GM19395 (cell line): ENCODE data around the gene KIZ.
A peak's percentile ranks its signal among the peaks of the same experiment; 100 is the strongest.
"Not testable (repeated sequence)": the region's sequence is repeated elsewhere in the genome, so short reads cannot be mapped to it uniquely, and the experiment has no call there.

Source experiments
- ATAC-seq: cut with Tn5 transposase; IDR thresholded peaks from one replicate; pipeline ENCODE4 v1.9.1; 2021; ENCODE audit warnings: mild to moderate bottlenecking, moderate library complexity; ENCODE audit not compliant: unreplicated experiment

The KIZ gene

GRCh38 chr20:21224217-21224616 lies 98.3 kb downstream of the KIZ start:
- ATAC-seq = no peak

GRCh38 chr20:21225215-21225947 lies 99.5 kb downstream of the KIZ start:
- no peak for ATAC-seq

GRCh38 chr20:21228511-21228910 lies 102.6 kb downstream of the KIZ start:
- ATAC-seq = peak; percentile 91

GRCh38 chr20:21229163-21229562 lies 103.3 kb downstream of the KIZ start:
- no peak for ATAC-seq

- no peak for ATAC-seq
Measured at GRCh38 chr20:21230220-21230619, 104.3 kb downstream of the KIZ start.

GRCh38 chr20:21230686-21231085 lies 104.8 kb downstream of the KIZ start:
- ATAC-seq = no peak

- ATAC-seq = no peak
Measured at GRCh38 chr20:21232546-21233280, 106.8 kb downstream of the KIZ start.

- no peak for ATAC-seq
Measured at GRCh38 chr20:21234324-21234723, 108.4 kb downstream of the KIZ start.

- ATAC-seq = no peak
Measured at GRCh38 chr20:21234806-21235483, 109.1 kb downstream of the KIZ start.

GRCh38 chr20:21235484-21236445 lies 109.9 kb downstream of the KIZ start:
- peak; percentile 57 for ATAC-seq

- no peak for ATAC-seq
Measured at GRCh38 chr20:21237956-21238799, 112.3 kb downstream of the KIZ start.

- no peak for ATAC-seq
Measured at GRCh38 chr20:21238818-21239536, 113.1 kb downstream of the KIZ start.

GRCh38 chr20:21240394-21240793 lies 114.5 kb downstream of the KIZ start:
- no peak for ATAC-seq

GRCh38 chr20:21241406-21241805 lies 115.5 kb downstream of the KIZ start:
- ATAC-seq = no peak

- no peak for ATAC-seq
Measured at GRCh38 chr20:21243811-21244210, 117.9 kb downstream of the KIZ start.

- no peak for ATAC-seq
Measured at GRCh38 chr20:21244808-21245207, 118.9 kb downstream of the KIZ start.

GRCh38 chr20:21246161-21246560 lies 120.3 kb downstream of the KIZ start:
- ATAC-seq = no peak

GRCh38 chr20:21247603-21248095 lies 121.8 kb downstream of the KIZ start:
- ATAC-seq = not testable (repeated sequence)

- ATAC-seq = no peak
Measured at GRCh38 chr20:21251278-21251677, 125.4 kb downstream of the KIZ start.
